ENCODE data around the gene RABAC1. TPM values are rescaled to one million over a fixed set of nuclear protein-coding genes. Genes with fewer than 3 reads are reported as not detected.

The RABAC1 gene
- total RNA-seq, 1 experiment from 2014 or later: 114 TPM

DNA sequence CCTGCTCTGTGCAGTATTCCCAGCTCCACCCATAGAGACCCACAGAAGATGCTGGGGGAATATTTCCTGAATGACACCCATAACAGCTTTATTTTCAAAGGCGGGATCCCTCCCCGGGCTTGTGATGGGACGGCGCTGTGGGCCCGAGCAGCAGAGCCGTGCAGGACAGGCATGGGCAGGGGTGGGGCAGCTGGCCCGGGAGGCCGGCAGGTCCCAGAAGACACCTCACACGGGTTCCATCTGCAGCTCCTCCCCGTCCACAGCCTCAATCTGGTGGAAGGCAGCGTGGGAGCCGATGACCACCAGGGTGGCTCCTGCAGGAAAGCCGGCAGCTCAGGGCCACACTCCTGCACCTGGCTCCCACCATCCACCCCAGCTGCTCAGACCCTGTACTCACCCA is 2.5 kb downstream of the RABAC1 start:
- intact Hi-C loops (cut with micrococcal nuclease; ENCODE audit: unreplicated experiment): loop anchor here (10.0 kb wide), 1 partner anchor 162 kb away; the partner anchor contains the start of gene CEACAM3
- H3K4me1 ChIP-seq (ENCODE audit: insufficient read depth, low read length, poor library complexity, severe bottlenecking): peaks cover 7% of the 10 kb centered on the region
- no peaks in the 10 kb centered on the region for H3K9me3 ChIP-seq (ENCODE audit: low read depth, low read length, poor library complexity, severe bottlenecking)
- H3K27ac ChIP-seq (ENCODE audit: low read depth, low read length, poor library complexity, severe bottlenecking): no peak overlapping the region
- H3K4me3 ChIP-seq (ENCODE audit: low read depth, low read length, poor library complexity, severe bottlenecking): no peak overlapping the region
- no peak for DNase-seq (ENCODE audit: low spot score)
- BruUV-seq (replicated peaks): no TSS peak
- no peak for TF ChIP-seq EZH2 (IDR thresholded peaks at IDR 0.05; ENCODE audit: borderline replicate concordance, low read depth, low read length, poor library complexity, severe bottlenecking)
- TF ChIP-seq, protein P1, sequence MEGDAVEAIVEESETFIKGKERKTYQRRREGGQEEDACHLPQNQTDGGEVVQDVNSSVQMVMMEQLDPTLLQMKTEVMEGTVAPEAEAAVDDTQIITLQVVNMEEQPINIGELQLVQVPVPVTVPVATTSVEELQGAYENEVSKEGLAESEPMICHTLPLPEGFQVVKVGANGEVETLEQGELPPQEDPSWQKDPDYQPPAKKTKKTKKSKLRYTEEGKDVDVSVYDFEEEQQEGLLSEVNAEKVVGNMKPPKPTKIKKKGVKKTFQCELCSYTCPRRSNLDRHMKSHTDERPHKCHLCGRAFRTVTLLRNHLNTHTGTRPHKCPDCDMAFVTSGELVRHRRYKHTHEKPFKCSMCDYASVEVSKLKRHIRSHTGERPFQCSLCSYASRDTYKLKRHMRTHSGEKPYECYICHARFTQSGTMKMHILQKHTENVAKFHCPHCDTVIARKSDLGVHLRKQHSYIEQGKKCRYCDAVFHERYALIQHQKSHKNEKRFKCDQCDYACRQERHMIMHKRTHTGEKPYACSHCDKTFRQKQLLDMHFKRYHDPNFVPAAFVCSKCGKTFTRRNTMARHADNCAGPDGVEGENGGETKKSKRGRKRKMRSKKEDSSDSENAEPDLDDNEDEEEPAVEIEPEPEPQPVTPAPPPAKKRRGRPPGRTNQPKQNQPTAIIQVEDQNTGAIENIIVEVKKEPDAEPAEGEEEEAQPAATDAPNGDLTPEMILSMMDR (conservative IDR thresholded peaks at IDR 0.05; ENCODE audit: low read depth, low read length): no peak
- H3K36me3 ChIP-seq (ENCODE audit: insufficient read depth, low read length, poor library complexity, severe bottlenecking): peaks cover 3% of the 10 kb centered on the region
- H3K27me3 ChIP-seq (replicated peaks; ENCODE audit: insufficient read depth, low read depth, low read length, poor library complexity): no peaks in the 10 kb centered on the region
- POLR2A ChIA-PET (ENCODE audit: low non-redundant PET): no interaction called here
- CTCF ChIA-PET: interaction anchor here (0.8 to 3.0 kb wide), 2 partner anchors 112 to 163 kb away, joined by 3 to 11 read pairs; partner anchors contain the start of genes DMRTC2 and LYPD4

DNA sequence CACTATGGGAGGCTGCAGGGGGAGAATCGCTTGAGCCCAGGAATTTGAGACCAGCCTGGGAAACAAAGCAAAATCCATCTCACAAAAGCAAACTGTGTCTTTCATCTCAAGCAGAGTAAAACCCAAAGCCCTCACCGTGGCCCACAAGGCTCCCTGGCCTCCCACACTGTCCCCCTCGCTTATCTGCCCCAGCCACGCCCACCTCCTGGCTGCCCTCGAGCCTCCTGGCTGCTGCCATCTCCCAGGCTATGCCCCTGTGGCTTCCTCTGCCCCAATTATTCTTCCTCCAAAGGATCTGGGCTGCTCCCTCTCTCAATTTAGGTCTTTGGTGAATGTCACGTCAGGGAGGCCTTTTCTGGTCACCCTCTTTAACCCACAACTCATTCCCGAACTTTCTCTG is 3.6 kb downstream of the RABAC1 start:
- ChIA-PET CTCF (no interaction called here), POLR2A (ENCODE audit: low non-redundant PET) (no interaction called here)
- no TSS peak for BruUV-seq (replicated peaks)
- no peaks in the 10 kb centered on the region for H3K9me3 ChIP-seq (ENCODE audit: low read depth, low read length, poor library complexity, severe bottlenecking)
- H3K27ac ChIP-seq (ENCODE audit: low read depth, low read length, poor library complexity, severe bottlenecking): no peak overlapping the region
- peaks cover 3% of the 10 kb centered on the region for H3K36me3 ChIP-seq (ENCODE audit: insufficient read depth, low read length, poor library complexity, severe bottlenecking)
- intact Hi-C loops (cut with micrococcal nuclease; ENCODE audit: unreplicated experiment): loop anchor here (10.0 kb wide), 1 partner anchor 161 kb away; the partner anchor contains the start of gene CEACAM3
- TF ChIP-seq, protein P1 (conservative IDR thresholded peaks at IDR 0.05; ENCODE audit: low read depth, low read length): no peak
- no peak for TF ChIP-seq EZH2 (IDR thresholded peaks at IDR 0.05; ENCODE audit: borderline replicate concordance, low read depth, low read length, poor library complexity, severe bottlenecking)
- no peaks in the 10 kb centered on the region for H3K27me3 ChIP-seq (replicated peaks; ENCODE audit: insufficient read depth, low read depth, low read length, poor library complexity)
- no peak overlapping the region for H3K4me3 ChIP-seq (ENCODE audit: low read depth, low read length, poor library complexity, severe bottlenecking)
- DNase-seq (ENCODE audit: low spot score): no peak
- peaks cover 7% of the 10 kb centered on the region for H3K4me1 ChIP-seq (ENCODE audit: insufficient read depth, low read length, poor library complexity, severe bottlenecking)

DNA sequence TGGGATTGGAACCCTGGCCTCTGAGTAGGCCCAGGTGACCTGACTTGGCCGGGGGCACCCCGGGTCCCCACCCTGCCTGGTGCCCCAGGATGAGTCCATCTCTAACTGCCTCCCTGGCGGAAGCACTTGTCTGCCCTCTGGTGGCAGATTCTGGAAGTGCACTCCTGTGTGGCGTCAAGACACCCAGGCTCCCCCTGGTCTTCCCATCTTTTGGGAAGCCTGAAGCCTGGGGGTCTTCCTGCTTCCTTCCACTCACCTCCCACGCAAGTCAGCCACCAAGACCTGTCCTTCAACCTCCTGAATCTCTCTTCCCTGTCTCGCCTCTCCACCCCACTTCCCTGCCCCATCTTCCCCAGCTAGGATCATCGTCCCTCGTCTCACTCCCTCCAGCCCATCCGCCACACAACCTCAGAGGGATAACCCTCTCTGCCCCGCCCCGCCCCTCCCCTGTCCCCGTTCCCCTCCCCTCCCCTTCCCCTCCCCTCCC is 7.4 kb downstream of the RABAC1 start:
- POLR2A ChIA-PET (ENCODE audit: low non-redundant PET): no interaction called here
- intact Hi-C loops (cut with micrococcal nuclease; ENCODE audit: unreplicated experiment): loop anchor here (1.0 to 10.0 kb wide), 3 partner anchors 16 to 157 kb away; partner anchors contain the start of gene CEACAM3
- no peak overlapping the region for H3K4me3 ChIP-seq (ENCODE audit: low read depth, low read length, poor library complexity, severe bottlenecking)

More for the DNA sequence above, 7.4 kb downstream of the RABAC1 start:
- CTCF ChIA-PET: interaction anchor here (0.6 to 1.9 kb wide), 3 partner anchors 9 to 335 kb away, joined by 3 to 8 read pairs (median 7); no protein-coding TSS in a partner anchor
- peak; percentile 86 for DNase-seq (ENCODE audit: low spot score)
- Histone ChIP-seq H3K36me3 (ENCODE audit: insufficient read depth, low read length, poor library complexity, severe bottlenecking) (peaks cover 3% of the 10 kb centered on the region), H3K27ac (ENCODE audit: low read depth, low read length, poor library complexity, severe bottlenecking) (no peak overlapping the region), H3K27me3 (replicated peaks; ENCODE audit: insufficient read depth, low read depth, low read length, poor library complexity) (no peaks in the 10 kb centered on the region), H3K9me3 (ENCODE audit: low read depth, low read length, poor library complexity, severe bottlenecking) (no peaks in the 10 kb centered on the region), H3K4me1 (ENCODE audit: insufficient read depth, low read length, poor library complexity, severe bottlenecking) (no peaks in the 10 kb centered on the region)
- BruUV-seq (replicated peaks): no TSS peak
- TF ChIP-seq, protein P1 (conservative IDR thresholded peaks at IDR 0.05; ENCODE audit: low read depth, low read length): peak; percentile 98
- no peak for TF ChIP-seq EZH2 (IDR thresholded peaks at IDR 0.05; ENCODE audit: borderline replicate concordance, low read depth, low read length, poor library complexity, severe bottlenecking)
